NCI-H748 treated with DMSO at 0.1 percent for 48 hours (cell line): ENCODE results near the gene NKX2-4.
"Not testable (repeated sequence)": the region's sequence is repeated elsewhere in the genome, so short reads cannot be mapped to it uniquely, and the experiment has no call there.

Source experiments
- DNase-seq: peaks from one replicate; lab custom pipeline; 2025; lab: John Stamatoyannopoulos, UW

Gene NKX2-4

DNA sequence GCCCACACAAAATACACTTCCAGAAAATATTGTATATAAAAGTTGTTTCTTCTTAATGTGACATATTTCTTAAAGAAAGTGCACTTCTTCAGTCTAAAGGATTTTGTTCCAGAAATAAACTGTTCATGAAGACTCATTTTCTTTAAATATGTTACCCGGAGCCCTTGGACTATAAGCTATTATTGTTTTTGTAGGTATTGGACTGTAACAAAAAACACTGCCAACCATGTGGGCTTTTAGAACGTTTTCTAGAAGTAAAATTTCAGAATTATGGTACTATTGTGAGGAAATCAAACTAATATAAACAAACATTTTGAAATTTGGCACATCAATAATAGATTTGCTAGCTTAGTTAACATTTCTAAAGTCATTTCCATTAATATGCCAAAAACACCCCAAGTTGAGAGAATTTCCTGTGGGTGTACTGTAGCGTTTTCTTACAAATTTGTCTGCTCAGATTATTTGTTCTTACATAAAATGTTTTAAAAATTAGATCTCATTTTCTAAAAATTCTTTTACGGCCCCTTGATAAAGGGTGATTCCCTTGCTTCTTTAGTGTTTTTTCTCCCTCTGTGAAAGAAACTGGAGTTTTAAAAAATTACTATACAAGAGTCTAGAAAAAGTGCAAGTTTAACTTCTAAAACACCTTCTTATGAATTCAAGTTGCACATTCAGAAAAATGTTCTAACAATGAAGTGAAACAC lies 3.4 kb downstream of the NKX2-4 start:
- DNase-seq: no peak

DNA sequence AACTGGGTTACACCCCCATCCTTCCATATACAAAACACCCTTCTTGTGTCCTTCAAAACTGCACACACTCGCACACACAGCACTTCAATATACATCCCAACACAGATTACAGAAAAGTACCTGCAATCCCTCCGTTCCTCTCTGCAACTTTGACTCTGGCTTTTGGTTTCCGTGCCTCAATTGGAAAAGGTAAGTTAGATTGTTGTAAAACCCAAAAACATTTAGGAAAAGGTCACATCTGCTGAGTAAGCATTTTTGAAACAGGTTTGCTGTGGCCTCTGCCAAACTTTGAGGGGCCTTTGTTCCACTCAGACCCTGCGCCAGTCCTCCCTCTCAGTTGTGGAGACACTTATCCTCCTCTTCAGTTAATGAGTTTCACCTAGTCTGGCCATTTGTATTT lies 4.2 kb downstream of the NKX2-4 start:
- no peak for DNase-seq

DNA sequence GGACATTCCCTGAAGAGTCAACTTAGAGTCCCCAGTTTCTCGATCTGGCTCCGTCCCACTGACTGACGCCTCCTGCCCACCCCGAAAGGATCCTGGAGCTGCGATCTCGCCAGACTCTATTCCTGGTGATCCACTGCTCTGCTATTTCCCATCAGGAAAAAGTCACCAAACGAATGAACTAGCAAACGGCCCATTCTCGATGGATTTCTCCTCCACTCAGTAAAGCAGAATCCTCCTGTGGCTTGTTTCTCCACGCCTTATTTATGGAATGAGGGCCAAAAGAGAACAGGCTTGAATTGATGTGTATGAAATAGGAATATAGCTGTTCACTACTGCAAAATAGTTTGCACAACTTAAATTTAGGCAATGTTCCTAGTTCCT lies 5.4 kb downstream of the NKX2-4 start:
- no peak for DNase-seq

DNA sequence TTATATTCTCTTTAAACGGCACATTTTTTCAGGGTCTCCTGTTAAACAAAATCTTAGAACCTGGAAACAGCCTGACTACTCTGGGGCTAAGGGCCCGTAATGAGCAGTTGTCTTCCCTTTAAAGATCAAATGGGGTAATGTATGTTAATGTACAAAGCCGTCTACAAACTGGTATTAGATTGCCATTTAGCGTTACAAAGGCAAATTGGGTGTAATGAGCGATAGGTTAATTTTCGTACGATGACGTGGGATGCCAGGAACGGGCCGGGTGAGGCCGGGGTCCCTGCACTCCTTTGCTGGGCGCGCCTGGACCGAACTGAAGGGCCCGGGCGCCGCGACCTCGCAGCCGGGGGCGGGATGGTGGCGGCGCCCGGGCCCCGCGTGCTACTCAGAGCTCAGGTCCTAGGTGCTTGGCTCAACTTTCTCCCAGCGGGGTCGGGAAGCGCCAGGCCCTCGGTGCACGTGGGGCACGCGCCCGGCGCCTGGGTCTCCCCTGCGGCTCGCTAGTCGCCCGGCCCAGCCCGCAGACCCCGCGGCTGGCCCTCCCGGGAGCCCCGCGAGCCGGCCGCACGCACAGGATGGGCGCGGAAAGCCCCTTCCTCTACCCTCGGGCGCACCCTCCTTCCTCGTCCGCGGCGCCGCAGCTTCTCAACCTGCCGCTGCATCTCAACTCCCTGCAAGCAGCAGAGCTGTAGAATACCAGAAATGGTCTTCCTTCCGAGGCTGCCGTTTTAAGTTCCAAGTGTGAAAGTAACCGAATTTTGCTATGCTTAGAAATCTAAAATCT lies 5.9 kb downstream of the NKX2-4 start:
- DNase-seq: no peak

DNA sequence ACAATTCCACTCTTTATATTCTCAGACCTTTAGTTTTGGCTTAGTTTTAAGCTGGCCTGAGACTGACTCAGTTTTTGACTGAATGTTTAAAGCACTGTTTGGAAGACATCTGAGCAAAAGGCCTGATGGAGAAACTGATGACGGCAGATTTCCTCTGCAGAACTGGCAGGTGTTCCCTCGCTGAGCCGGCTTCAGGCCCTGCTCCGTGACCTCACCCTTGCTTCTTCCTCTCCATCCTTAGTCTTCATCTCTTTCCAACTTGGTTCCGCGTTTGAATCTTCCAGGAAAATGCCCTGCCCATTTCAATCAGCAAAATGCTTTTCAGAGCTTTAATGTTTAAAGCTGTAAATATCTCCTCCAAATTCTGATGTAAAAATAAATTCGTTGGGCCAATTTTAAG lies 6.6 kb downstream of the NKX2-4 start:
- DNase-seq: no peak

DNA sequence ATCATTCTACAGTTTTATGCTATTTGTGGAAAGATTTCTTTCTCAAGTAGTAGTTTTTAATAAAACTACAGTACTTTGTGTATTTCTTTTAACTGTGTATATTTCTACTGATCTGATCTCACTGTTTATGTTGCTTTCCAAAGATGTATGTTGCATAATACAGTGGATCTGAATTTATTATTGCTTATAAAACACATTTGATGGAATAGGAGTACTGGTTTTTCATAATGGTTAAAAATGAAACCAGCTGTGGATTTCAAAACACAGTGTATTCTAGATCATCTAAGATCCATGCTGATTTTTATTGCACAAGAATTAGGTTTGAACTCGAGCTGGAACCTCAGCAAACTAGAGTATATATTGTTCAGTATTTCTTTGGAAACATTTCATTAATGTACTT lies 8.0 kb downstream of the NKX2-4 start:
- DNase-seq: no peak

DNA sequence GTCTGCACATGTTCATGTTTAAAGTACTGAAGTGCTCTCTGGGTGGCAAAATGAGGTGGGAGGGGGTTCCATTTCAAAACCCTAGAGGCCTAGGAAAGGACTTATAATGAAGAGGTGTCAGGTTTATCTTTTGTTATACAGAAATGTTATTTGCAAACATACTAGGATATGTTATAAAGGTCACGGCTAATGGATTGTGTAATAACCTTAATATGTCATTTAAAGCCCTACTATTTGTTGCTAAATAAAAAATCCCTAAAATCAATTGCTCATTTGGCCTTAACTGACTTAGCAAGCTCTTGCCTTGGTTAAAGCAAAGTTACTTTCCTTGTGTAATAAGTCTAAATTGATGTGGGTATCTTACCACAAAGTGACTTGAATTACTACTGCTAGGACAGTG lies 8.8 kb downstream of the NKX2-4 start:
- DNase-seq: peak; percentile 37

DNA sequence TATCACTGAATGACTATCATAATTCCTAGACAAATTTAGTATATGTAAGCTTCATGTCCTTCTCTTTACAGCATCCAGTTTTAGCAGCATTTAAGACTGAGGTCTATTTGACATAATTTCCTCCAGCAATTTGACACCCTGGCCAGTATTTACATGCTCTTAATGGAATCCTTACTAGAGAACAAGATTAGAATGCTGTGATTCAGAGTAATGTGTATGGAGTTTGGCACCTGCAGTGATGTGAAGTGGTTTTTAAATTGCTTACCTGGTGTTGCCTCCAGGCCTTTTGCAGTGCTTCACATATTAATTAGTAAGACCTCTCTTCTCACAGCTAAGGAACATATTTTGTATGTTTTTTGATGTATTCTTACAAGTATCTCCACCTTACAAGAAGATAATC lies 9.8 kb downstream of the NKX2-4 start:
- peak; percentile 96 for DNase-seq

DNA sequence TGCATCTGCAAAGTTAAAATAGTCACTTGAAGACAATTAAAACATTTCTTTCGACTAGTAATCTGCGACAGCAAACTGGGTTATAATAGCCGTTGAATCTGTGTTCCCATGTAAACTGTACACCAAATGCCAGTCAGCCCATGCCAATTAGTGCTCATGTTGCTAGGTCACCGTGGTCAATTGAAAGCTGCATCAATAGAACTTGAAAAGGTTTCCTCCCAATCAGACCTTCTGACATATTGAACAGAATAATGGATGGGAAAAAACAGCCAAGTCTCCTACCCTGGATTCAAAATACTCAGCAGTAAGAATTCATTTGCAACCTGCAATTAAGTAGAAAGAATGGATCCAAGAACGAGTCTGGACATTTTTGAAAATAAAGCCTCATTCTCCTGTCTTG lies 11.2 kb downstream of the NKX2-4 start:
- DNase-seq: no peak

DNA sequence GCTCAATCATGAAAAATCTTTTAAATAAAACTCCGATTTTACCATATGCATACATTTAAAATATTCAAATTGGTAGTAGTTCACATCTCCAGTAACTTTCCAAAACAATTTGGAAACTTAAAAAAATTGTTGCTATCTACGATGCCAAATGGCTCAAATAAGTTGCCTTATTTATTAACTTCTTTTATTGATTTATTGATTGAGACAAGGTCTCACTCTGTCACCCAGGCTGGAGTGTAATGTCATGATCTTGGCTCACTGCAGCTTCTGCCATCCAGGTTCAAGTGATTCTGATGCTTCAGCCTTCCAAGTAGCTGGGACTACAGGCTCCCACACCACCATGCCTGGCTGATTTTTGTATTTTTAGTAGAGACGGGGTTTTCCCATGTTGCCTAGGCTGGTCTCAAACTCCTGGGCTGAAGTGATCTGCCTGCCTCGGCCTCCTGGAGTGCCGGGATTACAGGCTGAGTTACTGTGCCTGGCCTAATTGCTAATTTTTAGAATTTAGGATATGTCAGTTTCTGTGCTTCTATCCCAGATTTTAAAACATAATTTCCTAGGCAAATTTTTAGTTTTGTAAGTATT lies 12.9 kb downstream of the NKX2-4 start:
- DNase-seq: no peak

DNA sequence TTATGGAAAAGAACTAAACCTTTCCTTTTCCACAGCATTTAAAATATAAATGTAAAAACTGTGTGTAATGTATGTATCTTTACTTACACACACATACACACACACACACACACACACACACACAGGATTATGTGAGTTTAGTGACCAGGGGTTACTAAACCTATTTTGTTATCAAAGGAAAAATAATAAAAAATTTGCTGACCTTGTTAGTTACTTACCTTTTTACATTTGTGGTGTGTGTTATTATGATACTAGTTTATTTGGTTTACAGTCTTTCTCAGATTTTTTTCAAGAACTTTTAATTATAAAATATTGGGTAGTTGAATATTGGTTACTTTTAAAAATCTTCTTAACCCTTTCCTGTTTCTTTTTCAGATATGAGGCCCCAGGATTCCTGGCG lies 15.7 kb downstream of the NKX2-4 start:
- DNase-seq: no peak

DNA sequence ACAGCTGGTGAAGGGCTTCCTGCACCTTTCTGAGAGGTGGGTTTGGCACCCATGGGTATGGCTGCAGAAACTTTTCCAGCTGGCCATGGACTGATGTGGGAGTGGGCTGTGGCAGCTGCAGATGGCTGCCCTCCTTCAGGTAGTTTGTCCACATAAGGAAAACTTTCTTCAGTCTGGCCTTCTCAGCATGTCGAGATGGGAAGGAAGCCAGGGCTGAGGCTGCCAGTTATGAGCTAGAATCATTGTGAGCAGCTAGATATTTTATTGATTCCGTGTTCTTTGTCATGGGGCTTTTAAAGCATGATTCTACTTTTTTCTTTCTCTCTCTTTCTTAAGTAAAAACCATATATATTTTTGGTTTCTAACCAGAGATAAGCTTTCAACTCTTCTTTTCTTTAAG lies 16.6 kb downstream of the NKX2-4 start:
- no peak for DNase-seq

DNA sequence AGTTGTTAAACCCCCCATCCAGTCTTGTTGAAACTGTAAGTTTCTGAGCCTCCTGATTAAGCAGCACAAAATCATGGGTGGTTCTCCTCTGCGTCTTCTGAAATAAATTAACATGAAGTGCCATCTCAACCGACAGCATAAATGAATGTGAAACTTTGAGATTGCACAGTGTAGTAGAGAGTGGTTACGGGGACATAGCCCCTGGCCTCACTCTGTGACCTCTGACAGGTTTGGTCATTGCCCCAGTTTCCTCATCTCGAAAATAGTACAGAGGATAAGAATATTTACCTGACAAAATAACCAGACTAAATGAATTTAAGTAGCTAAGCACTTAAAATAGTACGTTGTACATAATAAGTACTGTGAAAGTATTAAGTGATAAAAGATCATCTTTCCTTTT lies 19.1 kb downstream of the NKX2-4 start:
- no peak for DNase-seq

DNA sequence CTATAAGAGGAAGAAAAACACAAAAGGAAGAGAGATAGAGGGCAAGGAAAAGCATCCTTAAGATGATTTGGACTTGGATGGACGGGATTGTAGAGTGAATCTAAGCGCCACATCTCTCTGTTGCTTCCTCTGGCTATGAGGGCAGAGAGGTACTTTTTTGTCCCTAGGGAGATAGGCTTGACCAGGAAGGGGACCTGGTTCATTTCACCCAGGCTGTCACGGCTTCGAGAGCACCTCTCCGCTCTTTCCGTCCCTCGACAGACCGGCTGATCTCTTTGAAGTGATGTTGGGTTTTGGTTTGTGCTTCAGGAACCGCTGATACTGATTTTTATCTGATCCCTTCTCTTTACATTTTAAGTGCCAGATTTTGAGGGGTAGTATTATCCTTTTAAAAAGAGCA lies 19.6 kb downstream of the NKX2-4 start:
- DNase-seq: no peak

DNA sequence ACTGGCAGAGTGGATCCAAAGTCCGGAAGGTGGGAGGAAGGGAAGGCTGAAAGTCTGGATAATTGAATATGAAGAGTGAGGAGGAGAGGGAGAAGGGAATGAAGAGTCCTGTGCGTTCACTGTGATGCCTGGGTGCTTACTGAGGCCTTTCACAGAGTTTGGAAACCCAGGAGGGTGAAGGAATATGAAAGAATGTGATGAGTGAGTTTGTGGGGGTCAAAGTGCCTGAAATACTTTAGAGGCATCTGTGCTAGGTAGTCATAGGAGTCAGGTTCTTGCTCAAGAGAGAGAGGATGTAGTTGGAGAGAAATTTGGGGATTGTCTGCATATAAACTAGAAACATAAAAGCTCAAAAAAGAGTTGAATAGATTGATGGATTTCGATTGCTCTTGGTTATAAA lies 20.7 kb downstream of the NKX2-4 start:
- DNase-seq: no peak

DNA sequence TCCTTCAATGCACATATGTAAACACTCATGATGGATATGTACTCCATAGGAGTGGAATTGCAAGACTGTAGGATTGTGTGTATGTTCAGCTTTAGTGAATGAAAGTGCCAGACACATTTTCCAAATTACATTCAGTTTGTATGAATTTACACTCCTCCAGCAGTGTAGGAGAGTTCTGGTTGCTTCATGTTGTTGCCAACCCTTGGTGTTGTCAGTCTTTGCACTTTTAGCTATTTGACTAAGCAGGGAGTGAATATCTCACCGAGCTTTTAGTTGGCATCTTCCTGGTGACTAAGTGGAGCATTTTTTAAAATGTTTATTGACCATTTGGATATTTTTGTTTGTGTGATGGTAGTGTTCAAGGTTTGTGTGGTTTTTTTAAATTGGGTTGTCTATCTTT lies 23.9 kb downstream of the NKX2-4 start:
- DNase-seq: no peak

DNA sequence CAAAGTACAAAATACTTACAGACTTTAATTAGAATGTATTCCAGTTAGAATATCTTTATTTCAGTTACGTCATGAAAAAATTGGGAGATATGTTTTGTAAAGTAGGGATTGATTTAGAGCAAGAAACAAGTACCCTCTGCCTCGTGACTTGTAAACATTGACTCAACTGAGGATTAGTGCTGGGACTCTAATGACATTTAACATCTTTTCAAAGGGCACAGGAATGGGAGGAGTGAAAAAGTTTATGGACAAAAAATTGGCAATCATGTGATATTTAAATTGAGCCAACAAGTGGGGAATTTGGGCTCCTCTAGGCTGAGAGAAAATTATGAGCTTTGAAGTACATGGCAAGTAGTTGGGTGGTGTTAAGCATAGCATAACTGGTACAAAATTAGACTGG lies 25.3 kb downstream of the NKX2-4 start:
- no peak for DNase-seq

DNA sequence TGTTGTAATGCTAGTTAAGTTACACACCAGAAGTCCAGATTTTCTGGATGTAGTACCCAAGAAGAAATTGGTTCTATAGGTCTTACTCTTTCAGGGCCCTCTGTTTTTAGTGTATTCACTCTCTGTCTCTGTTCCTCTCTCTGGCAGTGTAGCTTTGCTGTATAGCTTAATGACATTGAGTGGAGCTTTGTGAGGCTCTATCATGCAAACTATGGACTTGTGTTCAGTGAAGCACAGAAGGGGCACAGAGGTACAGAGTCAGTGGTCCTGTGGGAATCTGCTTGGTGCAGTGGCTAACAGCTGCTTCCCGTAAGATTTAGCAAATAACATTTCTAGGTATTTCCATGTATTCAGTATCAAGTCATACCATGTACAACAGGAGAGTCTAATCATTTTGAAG lies 26.1 kb downstream of the NKX2-4 start:
- no peak for DNase-seq

DNA sequence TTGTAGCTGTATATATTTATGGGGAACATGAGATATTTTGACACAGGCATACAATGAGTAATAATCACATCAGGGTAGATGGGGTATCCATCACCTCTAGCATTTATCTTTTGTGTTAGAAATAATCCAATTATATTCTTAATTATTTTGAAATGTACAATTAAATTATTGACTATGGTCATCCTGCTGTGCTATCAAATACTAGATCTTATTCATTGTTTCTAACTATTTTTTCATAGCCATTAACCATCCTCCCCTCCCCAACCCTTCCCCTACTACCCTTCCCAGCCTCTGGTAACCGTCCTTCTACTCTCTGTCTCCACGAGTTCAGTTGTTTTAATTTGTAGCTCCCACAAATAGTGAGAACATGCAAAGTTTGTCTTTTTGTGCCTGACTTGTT lies 28.5 kb downstream of the NKX2-4 start:
- no peak for DNase-seq

DNA sequence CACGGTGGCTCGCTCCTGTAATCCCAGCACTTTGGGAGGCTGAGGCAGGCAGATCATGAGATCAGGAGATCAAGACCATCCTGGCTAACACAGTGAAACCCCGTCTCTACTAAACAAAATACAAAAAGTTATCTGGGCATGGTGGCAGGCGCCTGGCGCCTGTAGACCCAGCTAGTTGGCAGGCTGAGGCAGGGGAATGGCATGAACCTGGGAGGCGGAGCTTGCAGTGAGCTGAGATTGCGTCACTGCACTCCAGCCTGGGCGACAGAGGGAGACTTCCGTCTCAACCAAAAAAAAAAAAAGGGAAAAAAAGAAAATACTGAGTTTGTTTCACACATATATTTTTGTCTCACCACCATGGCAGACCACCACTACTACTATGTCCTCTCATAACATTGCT lies 31.1 kb downstream of the NKX2-4 start:
- not testable (repeated sequence) for DNase-seq

DNA sequence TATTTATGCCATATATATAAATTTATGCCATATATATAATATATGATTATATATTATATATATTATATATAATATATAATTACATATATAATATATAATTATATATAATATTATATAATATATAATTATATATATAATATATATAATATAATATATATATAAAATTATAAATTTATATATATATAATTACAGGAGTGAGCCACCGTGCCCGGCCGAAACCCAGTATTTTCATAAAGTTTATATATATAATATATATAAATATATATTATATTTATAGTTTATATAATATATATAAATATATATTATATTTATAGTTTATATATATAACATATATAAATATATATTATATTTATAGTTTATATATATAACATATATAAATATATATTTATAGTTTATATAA lies 31.6 kb downstream of the NKX2-4 start:
- DNase-seq: no peak

DNA sequence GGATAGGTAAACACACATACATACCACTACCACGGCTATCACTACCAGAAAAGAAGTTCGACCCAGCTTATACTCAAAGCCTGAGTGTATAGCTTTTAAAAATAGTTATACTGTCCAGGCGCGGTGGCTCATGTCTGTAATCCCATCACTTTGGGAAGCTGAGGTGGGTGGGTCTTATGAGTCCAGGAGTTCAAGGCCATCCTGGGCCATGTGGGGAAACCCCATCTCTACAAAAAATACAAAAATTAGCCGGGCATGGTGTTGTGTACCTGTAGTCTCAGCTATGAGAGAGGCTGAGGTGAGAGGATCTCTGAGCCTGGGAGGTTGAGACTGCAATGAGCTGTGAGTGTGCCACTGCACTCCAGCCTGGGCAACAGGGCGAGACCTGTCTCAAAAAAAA lies 32.9 kb downstream of the NKX2-4 start:
- no peak for DNase-seq

DNA sequence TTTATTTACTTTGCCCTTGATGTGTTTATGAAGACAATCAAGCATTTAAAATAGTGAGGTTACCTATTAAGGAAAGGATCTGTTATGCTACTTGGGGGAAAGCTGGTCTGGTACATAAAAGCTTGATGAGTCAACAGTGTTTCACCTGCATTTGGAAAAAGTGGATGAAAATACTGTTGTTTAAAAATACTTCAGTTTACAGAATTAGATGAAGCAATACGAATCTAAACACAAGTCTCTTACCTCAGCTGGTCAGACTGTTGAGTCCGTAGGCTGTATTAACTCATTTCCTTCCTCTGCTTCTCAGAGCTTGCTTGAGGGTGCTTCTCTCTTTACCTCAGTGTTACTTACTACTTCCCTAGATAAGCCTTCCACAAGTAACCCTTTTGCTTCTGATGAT lies 36.1 kb downstream of the NKX2-4 start:
- no peak for DNase-seq

DNA sequence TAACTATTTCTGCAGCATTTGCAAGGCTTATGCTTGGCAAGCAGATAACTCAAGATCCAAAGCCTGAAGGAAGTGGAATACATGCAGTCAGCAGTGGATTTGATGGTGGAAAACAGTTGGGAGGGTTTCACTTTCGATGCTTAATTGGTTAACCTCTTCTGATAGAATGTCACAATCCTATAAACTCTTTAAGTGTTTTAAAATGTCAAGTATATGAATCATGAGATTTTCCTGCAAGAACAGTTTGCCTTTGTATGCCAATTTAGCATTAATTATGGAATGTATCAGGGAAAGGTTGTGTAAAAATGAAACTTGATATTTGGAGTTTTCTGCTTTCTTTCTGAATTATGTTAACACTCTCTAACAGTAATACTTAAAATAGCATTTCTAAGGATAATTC lies 36.6 kb downstream of the NKX2-4 start:
- DNase-seq: no peak
